ENCODE measurements around the gene UBE2E2. TPM values are rescaled to one million over a fixed set of nuclear protein-coding genes. Genes with fewer than 3 reads are reported as not detected.

The UBE2E2 gene
- polyA plus RNA-seq, 1 donor (not counting 4 experiments of a cell fraction or from before 2014, with no cell fraction given): 63.2 TPM

- no peak overlapping the region for H3K4me2 ChIP-seq (ENCODE audit: control insufficient read depth, extremely low read depth, insufficient read depth, low read depth, low read length)
- no peaks in the 10 kb centered on the region for H3K9me3 ChIP-seq (ENCODE audit: control insufficient read depth, low read depth, low read length)
- dilution Hi-C loops (cut with MboI; ENCODE audit: extremely low pct_ligation_motif_present, low sequenced_read_pairs): no loop called here
- no peaks in the 10 kb centered on the region for H3K79me2 ChIP-seq (ENCODE audit: control insufficient read depth, insufficient read depth, low read length)
- H3K27me3 ChIP-seq (ENCODE audit: control insufficient read depth, extremely low read depth, insufficient read depth, low read length): no peaks in the 10 kb centered on the region
- no peaks in the 10 kb centered on the region for H4K20me1 ChIP-seq (ENCODE audit: control insufficient read depth, extremely low read depth, insufficient read depth, low read length)
- no peak overlapping the region for H3K4me3 ChIP-seq (ENCODE audit: control insufficient read depth in 2 of 3, extremely low read depth in 1 of 3, insufficient read depth in 2 of 3, low read depth in 1 of 3, low read length in 3 of 3)
- H3K36me3 ChIP-seq (ENCODE audit: control insufficient read depth in 2 of 2, extremely low read depth in 1 of 2, insufficient read depth in 2 of 2, low read length in 2 of 2): no peaks in the 10 kb centered on the region
- H3K4me1 ChIP-seq (ENCODE audit: control insufficient read depth, extremely low read depth, insufficient read depth, low read length): peaks cover 6% of the 10 kb centered on the region
- FAIRE-seq (no peak), DNase-seq (ENCODE audit: low read depth, low spot score) (no peak)
- H3K27ac ChIP-seq (ENCODE audit: control insufficient read depth, insufficient read depth, low read length): no peak overlapping the region
- H3K9me1 ChIP-seq (ENCODE audit: control insufficient read depth, extremely low read depth, insufficient read depth, low read length): no peaks in the 10 kb centered on the region
- TF ChIP-seq EZH2 (IDR thresholded peaks at IDR 0.05; ENCODE audit: low read length) (no peak), CTCF (optimal IDR thresholded peaks at IDR 0.05 in 1 of 3, IDR thresholded peaks at IDR 0.05 in 1 of 3, conservative IDR thresholded peaks at IDR 0.05 in 1 of 3; ENCODE audit: extremely low read depth in 1 of 3, insufficient read depth in 2 of 3, low read length in 3 of 3) (no peak)
- H2AFZ ChIP-seq (ENCODE audit: control insufficient read depth, low read length): no peak overlapping the region
- no peak overlapping the region for H3K9ac ChIP-seq (ENCODE audit: control insufficient read depth, extremely low read depth, insufficient read depth, low read length)
These were observed 430.3 kb downstream of the UBE2E2 start for GRCh38 chr3:23633261-23633960.

DNA sequence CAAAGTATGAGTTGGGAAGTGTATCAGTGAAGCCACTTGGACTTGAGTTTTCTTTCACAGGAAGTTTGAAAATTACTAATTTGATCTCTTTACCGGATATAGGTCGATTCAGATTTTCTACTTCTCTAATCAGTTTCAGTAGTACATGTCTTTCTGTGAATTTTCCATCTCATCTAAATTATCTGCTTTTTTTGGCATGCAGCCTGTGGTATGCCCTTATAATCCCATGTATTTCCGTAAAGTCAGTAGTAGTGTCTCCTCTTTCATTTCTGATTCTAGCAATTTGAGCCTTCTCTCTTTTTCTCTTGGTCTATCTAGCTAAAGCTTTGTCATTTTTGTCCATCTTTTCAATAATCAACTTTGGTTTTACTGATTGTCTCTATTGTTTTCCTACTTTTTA lies 434.2 kb downstream of the UBE2E2 start:
- dilution Hi-C loops (cut with MboI; ENCODE audit: extremely low pct_ligation_motif_present, low sequenced_read_pairs): no loop called here
- FAIRE-seq: no peak
- TF ChIP-seq CTCF (optimal IDR thresholded peaks at IDR 0.05 in 1 of 3, IDR thresholded peaks at IDR 0.05 in 1 of 3, conservative IDR thresholded peaks at IDR 0.05 in 1 of 3; ENCODE audit: extremely low read depth in 1 of 3, insufficient read depth in 2 of 3, low read length in 3 of 3) (no peak), EZH2 (IDR thresholded peaks at IDR 0.05; ENCODE audit: low read length) (no peak)

More for the DNA sequence above, 434.2 kb downstream of the UBE2E2 start:
- no peaks in the 10 kb centered on the region for H3K4me1 ChIP-seq (ENCODE audit: control insufficient read depth, extremely low read depth, insufficient read depth, low read length)
- H3K4me2 ChIP-seq (ENCODE audit: control insufficient read depth, extremely low read depth, insufficient read depth, low read depth, low read length): no peak overlapping the region
- H3K4me3 ChIP-seq (ENCODE audit: control insufficient read depth in 2 of 3, extremely low read depth in 1 of 3, insufficient read depth in 2 of 3, low read depth in 1 of 3, low read length in 3 of 3): no peak overlapping the region
- no peaks in the 10 kb centered on the region for H3K27me3 ChIP-seq (ENCODE audit: control insufficient read depth, extremely low read depth, insufficient read depth, low read length)
- H3K79me2 ChIP-seq (ENCODE audit: control insufficient read depth, insufficient read depth, low read length): no peaks in the 10 kb centered on the region
- no peak overlapping the region for H3K9ac ChIP-seq (ENCODE audit: control insufficient read depth, extremely low read depth, insufficient read depth, low read length)
- H3K9me3 ChIP-seq (ENCODE audit: control insufficient read depth, low read depth, low read length): no peaks in the 10 kb centered on the region
- H3K27ac ChIP-seq (ENCODE audit: control insufficient read depth, insufficient read depth, low read length): no peak overlapping the region
- no peak for DNase-seq (ENCODE audit: low read depth, low spot score)
- H3K36me3 ChIP-seq (ENCODE audit: control insufficient read depth in 2 of 2, extremely low read depth in 1 of 2, insufficient read depth in 2 of 2, low read length in 2 of 2): no peaks in the 10 kb centered on the region
- H4K20me1 ChIP-seq (ENCODE audit: control insufficient read depth, extremely low read depth, insufficient read depth, low read length): no peaks in the 10 kb centered on the region
- no peaks in the 10 kb centered on the region for H3K9me1 ChIP-seq (ENCODE audit: control insufficient read depth, extremely low read depth, insufficient read depth, low read length)
- no peak overlapping the region for H2AFZ ChIP-seq (ENCODE audit: control insufficient read depth, low read length)

All from keratinocyte (primary cell).